ENCODE results near the gene GALR1.

The GALR1 gene

GRCh38 chr18:77254711-77255405 lies 5.2 kb downstream of the GALR1 start:
- Histone ChIP-seq H3K27me3 (replicated peaks; ENCODE audit: control insufficient read depth, insufficient read depth, low read length) (no peaks in the 10 kb centered on the region), H3K4me3 (replicated peaks; ENCODE audit: low read depth, low read length) (no peak overlapping the region), H3K36me3 (ENCODE audit: control insufficient read depth, insufficient read depth, low read length) (no peaks in the 10 kb centered on the region)
- TF ChIP-seq CTCF (IDR thresholded peaks at IDR 0.05; ENCODE audit: insufficient read depth, low read length, poor library complexity, severe bottlenecking): no peak
- DNase-seq (ENCODE audit: extremely low read depth, insufficient read length): no peak

- H3K27me3 ChIP-seq (replicated peaks; ENCODE audit: control insufficient read depth, insufficient read depth, low read length): no peaks in the 10 kb centered on the region
- DNase-seq (ENCODE audit: extremely low read depth, insufficient read length): no peak
- H3K36me3 ChIP-seq (ENCODE audit: control insufficient read depth, insufficient read depth, low read length): no peaks in the 10 kb centered on the region
- no peak for TF ChIP-seq CTCF (IDR thresholded peaks at IDR 0.05; ENCODE audit: insufficient read depth, low read length, poor library complexity, severe bottlenecking)
- H3K4me3 ChIP-seq (replicated peaks; ENCODE audit: low read depth, low read length): no peak overlapping the region
These were observed 5.9 kb downstream of the GALR1 start for GRCh38 chr18:77255426-77256105.

- H3K27me3 ChIP-seq (replicated peaks; ENCODE audit: control insufficient read depth, insufficient read depth, low read length): no peaks in the 10 kb centered on the region
- H3K4me3 ChIP-seq (replicated peaks; ENCODE audit: low read depth, low read length): no peak overlapping the region
- DNase-seq (ENCODE audit: extremely low read depth, insufficient read length): no peak
- no peak for TF ChIP-seq CTCF (IDR thresholded peaks at IDR 0.05; ENCODE audit: insufficient read depth, low read length, poor library complexity, severe bottlenecking)
- no peaks in the 10 kb centered on the region for H3K36me3 ChIP-seq (ENCODE audit: control insufficient read depth, insufficient read depth, low read length)
These were observed 13.2 kb downstream of the GALR1 start for GRCh38 chr18:77262643-77263465.

GRCh38 chr18:77263466-77263763 lies 13.8 kb downstream of the GALR1 start:
- Histone ChIP-seq H3K27me3 (replicated peaks; ENCODE audit: control insufficient read depth, insufficient read depth, low read length) (no peaks in the 10 kb centered on the region), H3K36me3 (ENCODE audit: control insufficient read depth, insufficient read depth, low read length) (no peaks in the 10 kb centered on the region), H3K4me3 (replicated peaks; ENCODE audit: low read depth, low read length) (no peak overlapping the region)
- DNase-seq (ENCODE audit: extremely low read depth, insufficient read length): no peak
- TF ChIP-seq CTCF (IDR thresholded peaks at IDR 0.05; ENCODE audit: insufficient read depth, low read length, poor library complexity, severe bottlenecking): no peak

- TF ChIP-seq CTCF (IDR thresholded peaks at IDR 0.05; ENCODE audit: insufficient read depth, low read length, poor library complexity, severe bottlenecking): no peak
- no peaks in the 10 kb centered on the region for H3K36me3 ChIP-seq (ENCODE audit: control insufficient read depth, insufficient read depth, low read length)
- no peak for DNase-seq (ENCODE audit: extremely low read depth, insufficient read length)
- H3K4me3 ChIP-seq (replicated peaks; ENCODE audit: low read depth, low read length): no peak overlapping the region
- no peaks in the 10 kb centered on the region for H3K27me3 ChIP-seq (replicated peaks; ENCODE audit: control insufficient read depth, insufficient read depth, low read length)
These were observed 18.3 kb downstream of the GALR1 start for GRCh38 chr18:77267969-77268368.
